HG03159 (cell line): Measurements from ENCODE around the gene MYL11.
"Not testable (repeated sequence)": the region's sequence is repeated elsewhere in the genome, so short reads cannot be mapped to it uniquely, and the experiment has no call there.

Experiments
- ATAC-seq: cut with Tn5 transposase; IDR thresholded peaks from one replicate; pipeline ENCODE4 v1.9.1; 2021; ENCODE audit warnings: mild to moderate bottlenecking, moderate library complexity; ENCODE audit not compliant: unreplicated experiment

MYL11 gene

GRCh38 chr16:30374538-30374937, at the start of gene MYL11:
Gene MYL11, plus strand, starts transcription at chr16:30374802. Its CDS starts 56 bp downstream, at chr16:30374858.
- ATAC-seq, result no peak

- ATAC-seq, result peak; percentile 85
Observed at GRCh38 chr16:30334473-30334989, 40.1 kb upstream of the MYL11 start.

- ATAC-seq, result peak; percentile 62
Observed at GRCh38 chr16:30335028-30335597, 39.5 kb upstream of the MYL11 start.

GRCh38 chr16:30335598-30336474, 38.8 kb upstream of the MYL11 start:
- ATAC-seq, result peak; percentile 4

- ATAC-seq, result not testable (repeated sequence)
Observed at GRCh38 chr16:30337964-30338357, 36.6 kb upstream of the MYL11 start.

- not testable (repeated sequence) for ATAC-seq
Observed at GRCh38 chr16:30338715-30339114, 35.9 kb upstream of the MYL11 start.

GRCh38 chr16:30340621-30341020, 34.0 kb upstream of the MYL11 start:
- no peak for ATAC-seq

GRCh38 chr16:30341971-30342370, 32.6 kb upstream of the MYL11 start:
- not testable (repeated sequence) for ATAC-seq

GRCh38 chr16:30342751-30343490, 31.7 kb upstream of the MYL11 start:
- no peak for ATAC-seq

GRCh38 chr16:30343491-30343820, 31.1 kb upstream of the MYL11 start:
- not testable (repeated sequence) for ATAC-seq

- no peak for ATAC-seq
Observed at GRCh38 chr16:30346286-30346685, 28.3 kb upstream of the MYL11 start.

- no peak for ATAC-seq
Observed at GRCh38 chr16:30348113-30348512, 26.5 kb upstream of the MYL11 start.

- no peak for ATAC-seq
Observed at GRCh38 chr16:30348929-30349328, 25.7 kb upstream of the MYL11 start.

- ATAC-seq, result no peak
Observed at GRCh38 chr16:30349675-30350074, 24.9 kb upstream of the MYL11 start.

- ATAC-seq, result no peak
Observed at GRCh38 chr16:30350134-30350871, 24.3 kb upstream of the MYL11 start.

GRCh38 chr16:30351001-30351441, 23.6 kb upstream of the MYL11 start:
- no peak for ATAC-seq

- ATAC-seq, result no peak
Observed at GRCh38 chr16:30351586-30352419, 22.8 kb upstream of the MYL11 start.

GRCh38 chr16:30352488-30353401, 21.9 kb upstream of the MYL11 start:
- no peak for ATAC-seq
